Spleen (tissue), 13 donors: ENCODE data around the gene TNXB. TPM values are rescaled to one million over a fixed set of nuclear protein-coding genes. Genes with fewer than 3 reads are reported as not detected.

Experiments used
- DNase-seq: peaks from one replicate; pipeline ENCODE4 v3.0.0-alpha.2; 2020
- H3K27ac ChIP-seq, 8 donors: fragments of 200-600 bp; sonication (generic) in 7 of 8; 1 replicate in 4 of 8; 2 replicates in 4 of 8; pipeline versions ENCODE4 v1.5.0 to v1.8.0; 2016 to 2021; ENCODE audit warnings: inconsistent platforms in 4 of 8, mild to moderate bottlenecking in 4 of 8, moderate library complexity in 1 of 8
- H3K27me3 ChIP-seq, 7 donors: fragments of 200-600 bp; sonication (generic) in 6 of 7; replicated peaks in 1 of 7; 1 replicate in 4 of 7; 2 replicates in 3 of 7; pipeline versions ENCODE4 v1.5.0 to v1.8.0; 2016 to 2021; ENCODE audit warnings: inconsistent platforms in 3 of 7, mild to moderate bottlenecking in 1 of 7
- H3K36me3 ChIP-seq, 6 donors: fragments of 200-600 bp; sonication (generic) in 5 of 6; 1 replicate in 4 of 6; 2 replicates in 2 of 6; pipeline versions ENCODE4 v1.5.0 to v1.8.0; 2016 to 2021; ENCODE audit warnings: inconsistent platforms in 2 of 6
- H3K4me1 ChIP-seq, 6 donors: fragments of 200-600 bp; sonication (generic) in 5 of 6; 1 replicate in 3 of 6; 2 replicates in 3 of 6; pipeline versions ENCODE4 v1.5.0 to v1.8.0; 2016 to 2021; ENCODE audit warnings: inconsistent platforms in 3 of 6
- H3K4me3 ChIP-seq, 8 donors: fragments of 200-600 bp; sonication (generic) in 7 of 8; 1 replicate in 4 of 8; 2 replicates in 4 of 8; pipeline versions ENCODE4 v1.5.0 to v1.8.0; 2016 to 2021; ENCODE audit warnings: inconsistent platforms in 4 of 8, mild to moderate bottlenecking in 4 of 8, moderate library complexity in 2 of 8
- H3K9me3 ChIP-seq, 8 donors: fragments of 200-600 bp; sonication (generic) in 7 of 8; 1 replicate in 4 of 8; 2 replicates in 4 of 8; pipeline versions ENCODE4 v1.5.0 to v1.8.0; 2016 to 2021; ENCODE audit warnings: inconsistent platforms in 4 of 8
- CTCF ChIP-seq, 11 experiments: fragments of 200-600 bp in 7 of 11; fragments of 450-650 bp in 4 of 11; sonication (generic) in 4 of 11; IDR thresholded peaks in 8 of 11; conservative IDR thresholded peaks in 3 of 11; 1 replicate in 7 of 11; 2 replicates in 4 of 11; pipeline versions ENCODE4 v1.4.0 to v1.8.0; 2016 to 2021; ENCODE audit warnings: antibody characterized with exemption in 11 of 11, inconsistent platforms in 4 of 11, mild to moderate bottlenecking in 1 of 11
- POLR2A ChIP-seq, 3 donors: fragments of 450-650 bp; IDR thresholded peaks; one replicate each; pipeline ENCODE4 v1.5.1; 2017; ENCODE audit warnings: antibody characterized with exemption in 3 of 3, mild to moderate bottlenecking in 1 of 3
- POLR2AphosphoS5 ChIP-seq, 3 donors: sonication (generic); formaldehyde crosslinking; IDR thresholded peaks; one replicate each; pipeline ENCODE4 v1.5.1; 2017; ENCODE audit warnings: antibody characterized with exemption in 3 of 3
- WGBS, 5 donors: extraction: QIAGEN DNeasy Blood & Tissue Kit in 3 of 5; methylation state at CpG; one replicate each; pipeline versions ENCODE4 v1.1.5 to v1.1.7; 2013 to 2018; 5-methylcytosine and 5-hydroxymethylcytosine counted together
- intact Hi-C: fragments of 100-400 bp; cut with DNase I; formaldehyde crosslinking; loops from one replicate; pipeline ENCODE4 v1.15.0; 2023; ENCODE audit warnings: low total_unique reads
- long read RNA-seq, 2 donors: transcript quantifications; one replicate each; lab custom pipeline, GENCODE V29; 2026
- polyA plus RNA-seq, 3 donors: library from polyadenylated mRNA; stranded (reverse); fragments of 200-250 nt; gene quantifications; one replicate each; pipeline ENCODE4 v1.2.1, GENCODE V29; 2013
- total RNA-seq, 7 donors: library from RNA; depleted of rRNA in 3 of 7; stranded (reverse); fragments of >200 nt in 3 of 7; fragmentation: NEBNext Ultra II Directional in 4 of 7; extraction: Animal tissue kit (Norgen Biotek cat#: 25700) in 4 of 7; gene quantifications; one replicate each; pipeline versions ENCODE4 v1.1.0 to v1.2.1, GENCODE V29; 2016 to 2021
- donor health status: healthy with polysubstance abuse.
- donor health status: DM: no; HTN: no; CAD: no; lungs with moderate emphysema.
- donor health status: DM: no; HTN: no; CAD: no.
- donor health status: Bipolar disorder and iron deficiency.
- donor health status: healthy.
- donor health status: DM: no; HTN: no; CAD: no.
- donor health status: DM: yes; HTN: yes; CAD: no.

Gene TNXB
- 100 to 1,000 TPM in 2 of 7 donors, 10 to 100 TPM in 5; 37.6 to 117 (median 72.7) TPM for total RNA-seq
- 10 to 100 TPM; 13.7 to 39.3 (median 32.5) TPM for polyA plus RNA-seq
- long read RNA-seq, donor 1, partial matches to known transcripts = 0 of 1 reads
- long read RNA-seq, donor 1, other reads (novel, unspliced or antisense) = 0 of 1 reads
- long read RNA-seq, donor 2 = 0 reads

DNA sequence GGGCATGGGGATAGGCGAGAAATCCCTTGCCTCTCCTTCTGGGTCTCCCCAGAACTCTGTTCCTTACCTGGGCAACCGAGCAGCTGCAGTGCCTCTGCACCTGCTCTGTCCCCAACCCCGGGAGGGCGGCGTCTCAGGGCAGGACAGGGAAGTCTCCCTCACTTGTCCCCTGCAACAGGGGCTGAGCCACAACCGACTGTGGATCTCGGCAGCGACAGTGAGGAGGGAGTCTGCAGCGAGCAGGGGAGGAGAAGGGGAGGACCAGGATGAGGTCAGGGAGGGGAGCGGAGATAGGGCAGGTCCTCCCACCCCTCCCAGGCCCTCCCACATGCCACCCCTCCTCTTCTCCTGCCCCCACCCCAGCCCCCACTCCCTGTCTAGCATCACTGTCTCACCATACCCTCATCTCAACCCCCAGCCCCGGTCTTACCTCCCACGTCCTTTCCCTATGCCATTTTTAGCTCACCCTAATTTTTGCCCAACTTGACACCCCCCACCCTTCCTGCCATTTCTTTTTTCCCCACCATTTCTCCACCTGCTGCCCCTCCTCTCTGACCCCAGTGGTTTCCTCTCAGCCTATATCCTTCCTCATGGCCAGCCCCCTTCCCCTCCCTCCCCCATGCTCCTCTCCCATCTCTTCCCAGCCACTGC, at the start of gene TNXB:
Gene TNXB (minus strand): TSS at position 225 of the 651 bp plus-strand sequence. CDS start 11,140 bp downstream, outside the sequence.
- Histone ChIP-seq H3K27ac (peak within 1 kb of the TSS; percentile 36 to 83 (median 78)), H3K9me3 (no peaks in the 10 kb centered on the region), H3K4me1 (peaks cover 9 to 89% (median 55%) of the 10 kb centered on the region in 6 donors), H3K36me3 (peaks cover 0 to 35% (median 0%) of the 10 kb centered on the region in 6 donors), H3K4me3 (peak within 1 kb of the TSS; percentile 10 to 68 (median 39)), H3K27me3 (peaks cover 0 to 28% (median 0%) of the 10 kb centered on the region in 7 donors)
- intact Hi-C loops = no loop called here
- DNase-seq = no peak
- TF ChIP-seq POLR2AphosphoS5 (IDR thresholded peaks at IDR 0.05) = peak; percentile 61 to 81 (median 72)
- TF ChIP-seq POLR2A (IDR thresholded peaks at IDR 0.05) = peak in 1 of 3 donors; percentile 17
- TF ChIP-seq CTCF (IDR thresholded peaks at IDR 0.05 in 8 of 11, conservative IDR thresholded peaks at IDR 0.05 in 3 of 11) = no peak
- WGBS, 5 donors = 2 to 12% (median 7%) methylated on average over 10 to 12 of the region's 12 CpGs

- no peak for TF ChIP-seq POLR2A (IDR thresholded peaks at IDR 0.05)
- no peak for TF ChIP-seq CTCF (IDR thresholded peaks at IDR 0.05 in 8 of 11, conservative IDR thresholded peaks at IDR 0.05 in 3 of 11)
- no peak for TF ChIP-seq POLR2AphosphoS5 (IDR thresholded peaks at IDR 0.05)
- Histone ChIP-seq H3K4me3 (no peak overlapping the region), H3K9me3 (no peaks in the 10 kb centered on the region), H3K27me3 (peaks cover 0 to 15% (median 0%) of the 10 kb centered on the region in 7 donors), H3K27ac (no peak overlapping the region), H3K36me3 (peaks cover 0 to 52% (median 16%) of the 10 kb centered on the region in 6 donors), H3K4me1 (peaks cover 6 to 30% (median 20%) of the 10 kb centered on the region in 6 donors)
- DNase-seq = no peak
- intact Hi-C loops = no loop called here
Observed at GRCh38 chr6:32158052-32158451, 48.9 kb upstream of the TNXB start.

- H3K27ac ChIP-seq = no peak overlapping the region
- H3K27me3 ChIP-seq = peaks cover 0 to 27% (median 0%) of the 10 kb centered on the region in 7 donors
- intact Hi-C loops = no loop called here
- WGBS, 5 donors = 90 to 98% (median 95%) methylated on average over 9 of the region's 9 CpGs
- H3K36me3 ChIP-seq = peaks cover 0 to 42% (median 16%) of the 10 kb centered on the region in 6 donors
- H3K9me3 ChIP-seq = no peaks in the 10 kb centered on the region
- no peak for DNase-seq
- peaks cover 6 to 42% (median 28%) of the 10 kb centered on the region in 6 donors for H3K4me1 ChIP-seq
- TF ChIP-seq POLR2AphosphoS5 (IDR thresholded peaks at IDR 0.05) (no peak), CTCF (IDR thresholded peaks at IDR 0.05 in 8 of 11, conservative IDR thresholded peaks at IDR 0.05 in 3 of 11) (no peak), POLR2A (IDR thresholded peaks at IDR 0.05) (no peak)
- no peak overlapping the region for H3K4me3 ChIP-seq
Observed at GRCh38 chr6:32156891-32157290, 47.8 kb upstream of the TNXB start.

- no peaks in the 10 kb centered on the region for H3K9me3 ChIP-seq
- intact Hi-C loops = no loop called here
Observed at GRCh38 chr6:32154514-32155161, 45.5 kb upstream of the TNXB start.

More at GRCh38 chr6:32154514-32155161, 45.5 kb upstream of the TNXB start:
- TF ChIP-seq POLR2A (IDR thresholded peaks at IDR 0.05) = no peak
- TF ChIP-seq POLR2AphosphoS5 (IDR thresholded peaks at IDR 0.05) = peak; percentile 38 to 64 (median 59)
- TF ChIP-seq CTCF (IDR thresholded peaks at IDR 0.05 in 8 of 11, conservative IDR thresholded peaks at IDR 0.05 in 3 of 11) = peak; percentile 37 to 75 (median 57)
- 1 to 6% (median 4%) methylated on average over 15 to 34 of the region's 34 CpGs for WGBS, 5 donors
- peaks cover 6 to 62% (median 35%) of the 10 kb centered on the region in 6 donors for H3K4me1 ChIP-seq
- peaks cover 0 to 39% (median 16%) of the 10 kb centered on the region in 6 donors for H3K36me3 ChIP-seq
- H3K27me3 ChIP-seq = peaks cover 0 to 49% (median 19%) of the 10 kb centered on the region in 7 donors
- H3K4me3 ChIP-seq = peak overlapping the region; percentile 49 to 80 (median 68)
- peak; percentile 88 for DNase-seq
- H3K27ac ChIP-seq = peak overlapping the region; percentile 60 to 86 (median 82)
